ENCODE results near the gene FOXN4.

The FOXN4 gene

DNA sequence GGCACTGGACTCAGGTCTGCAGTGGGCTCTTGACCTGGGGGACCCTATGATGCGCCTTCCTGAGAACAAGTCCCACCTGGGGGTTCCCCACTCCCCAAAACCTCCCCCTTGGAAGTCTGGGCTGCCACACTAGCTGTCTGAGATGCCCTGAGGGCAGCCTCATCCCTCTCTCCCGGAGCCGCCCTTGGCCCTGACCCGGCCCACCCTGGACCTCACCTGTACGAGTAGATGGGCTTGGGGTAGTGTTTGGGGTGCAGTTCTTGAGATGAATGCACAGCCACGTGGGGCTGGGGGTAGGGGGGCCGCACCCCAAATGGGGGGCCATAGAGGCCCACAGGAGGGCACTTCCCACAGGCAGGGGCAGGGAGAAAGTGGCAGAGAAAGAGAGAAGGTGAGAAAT, 21.9 kb downstream of the FOXN4 start:
- no peak for DNase-seq (ENCODE audit: low read depth in 1 of 2, low spot score in 1 of 2)
- no peak overlapping the region for H3K27ac ChIP-seq (replicated peaks)
- TF ChIP-seq POLR2AphosphoS5 (IDR thresholded peaks at IDR 0.05; ENCODE audit: low read depth), result no peak
- TF ChIP-seq REST (IDR thresholded peaks at IDR 0.05; ENCODE audit: insufficient replicate concordance, low read depth), result no peak
- TF ChIP-seq GABPA (IDR thresholded peaks at IDR 0.05; ENCODE audit: low read depth), result no peak
- no peak for TF ChIP-seq SPI1 (IDR thresholded peaks at IDR 0.05; ENCODE audit: borderline replicate concordance, low read depth)
- TF ChIP-seq, protein P1, sequence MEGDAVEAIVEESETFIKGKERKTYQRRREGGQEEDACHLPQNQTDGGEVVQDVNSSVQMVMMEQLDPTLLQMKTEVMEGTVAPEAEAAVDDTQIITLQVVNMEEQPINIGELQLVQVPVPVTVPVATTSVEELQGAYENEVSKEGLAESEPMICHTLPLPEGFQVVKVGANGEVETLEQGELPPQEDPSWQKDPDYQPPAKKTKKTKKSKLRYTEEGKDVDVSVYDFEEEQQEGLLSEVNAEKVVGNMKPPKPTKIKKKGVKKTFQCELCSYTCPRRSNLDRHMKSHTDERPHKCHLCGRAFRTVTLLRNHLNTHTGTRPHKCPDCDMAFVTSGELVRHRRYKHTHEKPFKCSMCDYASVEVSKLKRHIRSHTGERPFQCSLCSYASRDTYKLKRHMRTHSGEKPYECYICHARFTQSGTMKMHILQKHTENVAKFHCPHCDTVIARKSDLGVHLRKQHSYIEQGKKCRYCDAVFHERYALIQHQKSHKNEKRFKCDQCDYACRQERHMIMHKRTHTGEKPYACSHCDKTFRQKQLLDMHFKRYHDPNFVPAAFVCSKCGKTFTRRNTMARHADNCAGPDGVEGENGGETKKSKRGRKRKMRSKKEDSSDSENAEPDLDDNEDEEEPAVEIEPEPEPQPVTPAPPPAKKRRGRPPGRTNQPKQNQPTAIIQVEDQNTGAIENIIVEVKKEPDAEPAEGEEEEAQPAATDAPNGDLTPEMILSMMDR (IDR thresholded peaks at IDR 0.05; ENCODE audit: insufficient read depth, low read length), result no peak
- no peak overlapping the region for H3K4me3 ChIP-seq (replicated peaks; ENCODE audit: insufficient read depth, low read length)
- peaks cover 14% of the 10 kb centered on the region for H3K27me3 ChIP-seq (ENCODE audit: insufficient read depth, poor library complexity, severe bottlenecking)

DNA sequence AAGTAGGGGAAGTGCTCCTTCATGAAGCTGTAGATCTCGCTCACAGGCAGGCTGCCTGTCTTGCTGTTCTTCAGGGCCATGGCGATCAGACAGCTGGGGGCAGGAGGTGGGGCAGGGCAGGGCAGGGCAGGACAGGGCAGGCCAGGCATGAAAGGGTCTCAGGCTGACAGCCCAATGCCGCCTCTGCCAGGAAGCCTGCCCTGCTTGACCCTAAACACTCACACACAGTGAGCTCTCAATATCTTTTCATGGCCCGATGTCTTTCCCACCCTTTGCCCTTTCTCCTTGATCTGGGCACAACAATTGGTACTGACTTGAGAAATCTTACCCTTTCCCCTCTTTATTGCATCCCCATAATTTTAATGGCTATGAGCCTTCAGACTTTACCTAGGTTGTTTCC, 22.4 kb downstream of the FOXN4 start:
- TF ChIP-seq GABPA (IDR thresholded peaks at IDR 0.05; ENCODE audit: low read depth), result no peak
- no peak for TF ChIP-seq POLR2AphosphoS5 (IDR thresholded peaks at IDR 0.05; ENCODE audit: low read depth)
- TF ChIP-seq, protein P1 (IDR thresholded peaks at IDR 0.05; ENCODE audit: insufficient read depth, low read length), result no peak
- no peak for TF ChIP-seq REST (IDR thresholded peaks at IDR 0.05; ENCODE audit: insufficient replicate concordance, low read depth)
- no peak for TF ChIP-seq SPI1 (IDR thresholded peaks at IDR 0.05; ENCODE audit: borderline replicate concordance, low read depth)
- no peak for DNase-seq (ENCODE audit: low read depth in 1 of 2, low spot score in 1 of 2)
- Histone ChIP-seq H3K27me3 (ENCODE audit: insufficient read depth, poor library complexity, severe bottlenecking) (peaks cover 9% of the 10 kb centered on the region), H3K4me3 (replicated peaks; ENCODE audit: insufficient read depth, low read length) (no peak overlapping the region), H3K27ac (replicated peaks) (no peak overlapping the region)

GRCh38 chr12:109286252-109286651, 22.8 kb downstream of the FOXN4 start:
- DNase-seq (ENCODE audit: low read depth in 1 of 2, low spot score in 1 of 2), result no peak
- no peak overlapping the region for H3K4me3 ChIP-seq (replicated peaks; ENCODE audit: insufficient read depth, low read length)
- H3K27ac ChIP-seq (replicated peaks), result no peak overlapping the region
- TF ChIP-seq POLR2AphosphoS5 (IDR thresholded peaks at IDR 0.05; ENCODE audit: low read depth), result no peak
- no peak for TF ChIP-seq REST (IDR thresholded peaks at IDR 0.05; ENCODE audit: insufficient replicate concordance, low read depth)
- TF ChIP-seq, protein P1 (IDR thresholded peaks at IDR 0.05; ENCODE audit: insufficient read depth, low read length), result no peak
- no peak for TF ChIP-seq SPI1 (IDR thresholded peaks at IDR 0.05; ENCODE audit: borderline replicate concordance, low read depth)
- no peak for TF ChIP-seq GABPA (IDR thresholded peaks at IDR 0.05; ENCODE audit: low read depth)
- H3K27me3 ChIP-seq (ENCODE audit: insufficient read depth, poor library complexity, severe bottlenecking), result peaks cover 5% of the 10 kb centered on the region

Measured in HL-60 (cell line).